Measurements from ENCODE around the gene DDTL.
"Not testable (repeated sequence)": the region's sequence is repeated elsewhere in the genome, so short reads cannot be mapped to it uniquely, and the experiment has no call there.

Gene DDTL

GRCh38 chr22:23970816-23971486 is 4.3 kb downstream of the DDTL start:
- no peak for DNase-seq

- not testable (repeated sequence) for DNase-seq
Observed at GRCh38 chr22:23971927-23972326, 5.2 kb downstream of the DDTL start.

GRCh38 chr22:23974345-23974744 is 7.7 kb downstream of the DDTL start, which contains the start of gene DDT:
Gene DDT, minus strand, starts transcription at chr22:23974441. Its CDS starts 27 bp downstream, at chr22:23974414.
- DNase-seq, result not testable (repeated sequence)

GRCh38 chr22:23974836-23975352 is 8.2 kb downstream of the DDTL start:
- DNase-seq, result not testable (repeated sequence)

GRCh38 chr22:23977304-23977703 is 10.6 kb downstream of the DDTL start:
- DNase-seq, result not testable (repeated sequence)

GRCh38 chr22:23979557-23980240 is 13.0 kb downstream of the DDTL start, which contains the start of gene GSTT2:
Gene GSTT2, plus strand, starts transcription at chr22:23980134.
- DNase-seq, result not testable (repeated sequence)

- DNase-seq, result not testable (repeated sequence)
Observed at GRCh38 chr22:23980567-23980966, 13.9 kb downstream of the DDTL start.

GRCh38 chr22:23984430-23984829 is 17.7 kb downstream of the DDTL start:
- DNase-seq, result no peak

- not testable (repeated sequence) for DNase-seq
Observed at GRCh38 chr22:23986089-23986488, 19.4 kb downstream of the DDTL start.

GRCh38 chr22:23986538-23987178 is 20.0 kb downstream of the DDTL start:
- not testable (repeated sequence) for DNase-seq

- not testable (repeated sequence) for DNase-seq
Observed at GRCh38 chr22:23989583-23990244, 23.0 kb downstream of the DDTL start.

GRCh38 chr22:23993080-23993479 is 26.4 kb downstream of the DDTL start:
- DNase-seq, result not testable (repeated sequence)

- DNase-seq, result not testable (repeated sequence)
Observed at GRCh38 chr22:23993581-23994177, 27.0 kb downstream of the DDTL start.

- DNase-seq, result no peak
Observed at GRCh38 chr22:23997092-23997491, 30.4 kb downstream of the DDTL start.

GRCh38 chr22:23999779-24000178 is 33.1 kb downstream of the DDTL start:
- not testable (repeated sequence) for DNase-seq

- DNase-seq, result no peak
Observed at GRCh38 chr22:24001314-24001713, 34.6 kb downstream of the DDTL start.

GRCh38 chr22:24002272-24002671 is 35.6 kb downstream of the DDTL start:
- DNase-seq, result no peak

GRCh38 chr22:24002851-24003250 is 36.2 kb downstream of the DDTL start:
- no peak for DNase-seq

- no peak for DNase-seq
Observed at GRCh38 chr22:24003887-24004286, 37.2 kb downstream of the DDTL start.

- no peak for DNase-seq
Observed at GRCh38 chr22:24005201-24005600, 38.5 kb downstream of the DDTL start, which contains the start of gene GSTT4. Gene GSTT4, minus strand, starts transcription at chr22:24005453. Its CDS starts 97 bp downstream, at chr22:24005356.

- DNase-seq, result no peak
Observed at GRCh38 chr22:24006207-24006913, 39.7 kb downstream of the DDTL start.

GRCh38 chr22:24006914-24007214 is 40.2 kb downstream of the DDTL start:
- no peak for DNase-seq

All from right forelimb (tissue), 1 donor.